Effector memory CD8-positive, alpha-beta T cell (primary cell): ENCODE measurements around the gene ZACN.
"Not testable (repeated sequence)": the region's sequence is repeated elsewhere in the genome, so short reads cannot be mapped to it uniquely, and the experiment has no call there.

Experiments
- ATAC-seq: fragments of 150-1000 bp; cut with Tn5 transposase; replicated peaks from 2 replicates; pipeline ENCODE4 v1.10.0; 2021; ENCODE audit warnings: mild to moderate bottlenecking, moderate library complexity
- DNase-seq, 3 experiments: peaks; one replicate each; pipeline ENCODE4 v3.0.0; 2021
- H3K27ac Mint-ChIP-seq, 2 donors: one replicate each; pipeline ENCODE4 v1.8.0; 2022; ENCODE audit warnings: mild to moderate bottlenecking in 2 of 2, mixed read lengths in 2 of 2, moderate library complexity in 2 of 2
- H3K27me3 Mint-ChIP-seq, 2 donors: one replicate each; pipeline ENCODE4 v1.8.0; 2022; ENCODE audit warnings: mixed read lengths in 2 of 2
- H3K36me3 Mint-ChIP-seq: one replicate; pipeline ENCODE4 v1.8.0; 2022; ENCODE audit warnings: mild to moderate bottlenecking, moderate library complexity, mixed read lengths; ENCODE audit not compliant: insufficient read depth
- H3K4me1 Mint-ChIP-seq, 2 donors: one replicate each; pipeline ENCODE4 v1.8.0; 2022; ENCODE audit warnings: low read depth in 2 of 2, mixed read lengths in 2 of 2
- H3K4me3 Mint-ChIP-seq, 2 donors: one replicate each; pipeline ENCODE4 v1.8.0; 2022; ENCODE audit warnings: mild to moderate bottlenecking in 2 of 2, mixed read lengths in 2 of 2, moderate library complexity in 2 of 2
- H3K9me3 Mint-ChIP-seq, 2 donors: one replicate each; pipeline ENCODE4 v1.8.0; 2022; ENCODE audit warnings: mixed read lengths in 2 of 2
- total RNA-seq, 9 experiments: gene quantifications; one replicate each; lab custom pipeline; 2026; lab: John Stamatoyannopoulos, UW

ZACN gene
- 0.06 to 18.4 (median 0.67) reads per million in 9 experiments for total RNA-seq

DNA sequence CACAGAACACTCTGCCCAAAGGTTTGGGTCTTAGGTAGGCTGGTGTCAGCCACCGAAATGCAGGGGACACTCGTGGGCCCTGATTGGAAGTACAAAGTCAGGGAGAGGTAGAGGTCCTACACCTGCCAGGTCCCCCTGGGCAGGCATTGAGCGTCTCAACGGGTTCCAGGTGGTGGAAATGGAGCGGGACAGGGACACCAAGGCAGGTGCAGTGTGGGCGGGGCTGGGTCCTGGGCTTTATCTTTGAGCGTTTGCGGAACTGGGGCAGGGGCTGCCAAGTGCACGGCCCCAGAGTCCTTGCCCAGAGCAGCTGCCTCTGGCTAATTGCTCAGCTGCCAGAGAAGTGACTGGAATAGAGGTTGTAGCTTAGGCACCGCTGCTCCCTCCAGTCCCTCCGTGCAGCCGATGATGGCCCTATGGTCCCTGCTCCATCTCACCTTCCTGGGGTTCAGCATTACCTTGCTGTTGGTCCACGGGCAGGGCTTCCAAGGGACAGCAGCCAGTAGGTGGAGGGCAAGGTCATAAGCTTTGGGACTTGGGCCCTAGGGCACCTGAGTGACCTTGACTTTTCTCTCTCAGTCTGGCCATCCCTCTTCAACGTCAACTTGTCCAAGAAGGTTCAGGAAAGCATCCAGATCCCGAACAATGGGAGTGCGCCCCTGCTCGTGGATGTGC is at the start of gene ZACN:
Gene ZACN, plus strand, starts transcription at position 323 of the 675 bp plus-strand sequence. Its CDS starts 83 bp downstream, at position 406.
- peak within 1 kb of the TSS; percentile 14 to 22 for H3K4me3 Mint-ChIP-seq
- peak within 1 kb of the TSS in 1 of 2 donors; percentile 46 for H3K27ac Mint-ChIP-seq
- DNase-seq (no peak), ATAC-seq (no peak)
- H3K27me3 Mint-ChIP-seq, result peaks cover 25 to 44% of the 10 kb centered on the region in 2 donors
- H3K9me3 Mint-ChIP-seq, result no peaks in the 10 kb centered on the region
- peaks cover 4% of the 10 kb centered on the region for H3K36me3 Mint-ChIP-seq
- peaks cover 19 to 29% of the 10 kb centered on the region in 2 donors for H3K4me1 Mint-ChIP-seq

- ATAC-seq, result no peak
- no peaks in the 10 kb centered on the region for H3K9me3 Mint-ChIP-seq
- H3K27me3 Mint-ChIP-seq, result no peaks in the 10 kb centered on the region
- peaks cover 8 to 13% of the 10 kb centered on the region in 2 donors for H3K4me1 Mint-ChIP-seq
- no peak for DNase-seq
- no peak overlapping the region for H3K4me3 Mint-ChIP-seq
- H3K36me3 Mint-ChIP-seq, result no peaks in the 10 kb centered on the region
- no peak overlapping the region for H3K27ac Mint-ChIP-seq
Observed at GRCh38 chr17:76032073-76032779, 46.8 kb upstream of the ZACN start.

DNA sequence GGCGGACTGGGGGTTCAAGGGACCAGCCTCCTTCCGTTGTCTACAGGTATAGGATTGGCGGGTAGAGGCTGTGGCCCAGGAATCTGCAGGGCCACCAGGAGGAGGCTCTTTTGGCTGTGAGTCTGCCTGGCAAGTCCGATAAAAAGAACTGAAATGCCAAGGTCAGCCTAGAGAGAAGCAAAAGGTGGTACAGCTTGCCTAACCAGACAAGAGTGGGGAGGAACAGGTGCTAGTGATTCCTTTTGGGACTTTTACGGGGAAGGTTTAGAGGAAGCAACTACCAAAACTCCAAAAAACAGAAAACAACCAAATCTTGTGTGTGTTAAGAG is 46.2 kb upstream of the ZACN start:
- Mint-ChIP-seq H3K36me3 (no peaks in the 10 kb centered on the region), H3K27ac (no peak overlapping the region), H3K4me3 (no peak overlapping the region), H3K27me3 (no peaks in the 10 kb centered on the region), H3K4me1 (peaks cover 8 to 13% of the 10 kb centered on the region in 2 donors), H3K9me3 (no peaks in the 10 kb centered on the region)
- no peak for ATAC-seq
- no peak for DNase-seq

GRCh38 chr17:76033139-76033538 is 45.8 kb upstream of the ZACN start:
- Mint-ChIP-seq H3K9me3 (no peaks in the 10 kb centered on the region), H3K4me3 (no peak overlapping the region), H3K27me3 (no peaks in the 10 kb centered on the region), H3K4me1 (peaks cover 8 to 13% of the 10 kb centered on the region in 2 donors), H3K27ac (peak overlapping the region in 1 of 2 donors; percentile 53), H3K36me3 (no peaks in the 10 kb centered on the region)
- no peak for ATAC-seq
- DNase-seq, result no peak

DNA sequence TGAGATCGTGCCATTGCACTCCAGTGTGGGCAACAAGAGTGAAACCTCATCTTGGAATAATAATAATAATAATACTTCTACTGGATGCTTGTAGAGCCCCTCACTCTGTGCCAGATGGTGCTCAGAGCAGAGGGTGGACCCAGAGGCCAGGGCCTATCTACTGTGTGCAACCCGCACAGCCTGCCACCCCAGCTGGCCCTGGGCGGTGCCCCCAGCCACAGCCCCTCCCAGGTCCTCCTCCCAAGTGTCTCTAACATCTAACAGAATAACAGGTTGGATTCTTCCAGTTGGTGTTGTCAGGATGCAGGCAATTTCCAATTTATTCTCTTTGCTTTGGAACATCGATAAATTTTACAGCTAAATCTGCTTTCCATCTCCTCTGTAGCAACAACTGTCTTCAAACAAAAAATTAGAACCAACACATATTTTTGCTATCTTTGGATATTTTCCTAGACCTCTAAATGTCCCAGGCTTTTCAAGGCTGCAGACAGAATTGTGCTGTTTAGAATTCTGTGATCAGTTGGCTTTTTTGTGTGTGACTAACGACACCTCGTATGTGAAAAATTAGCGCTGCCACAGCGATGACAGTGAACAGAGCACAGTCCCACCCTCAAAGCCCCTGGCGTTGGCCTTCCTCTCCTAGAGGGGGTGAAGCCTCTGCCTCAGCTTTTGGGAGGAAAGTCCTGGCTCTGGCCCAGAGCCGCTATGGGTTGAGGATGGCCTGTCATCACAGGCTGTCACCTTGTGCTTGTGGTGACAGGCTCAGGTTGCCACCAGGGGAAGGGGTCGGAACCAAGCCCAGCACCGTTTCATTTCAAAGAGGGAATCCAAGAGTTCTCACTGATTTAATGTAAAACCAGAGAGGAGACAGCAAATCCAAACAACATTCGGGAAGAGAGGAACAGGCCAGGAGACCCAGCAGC is 44.3 kb upstream of the ZACN start:
- no peaks in the 10 kb centered on the region for H3K27me3 Mint-ChIP-seq
- DNase-seq, result no peak
- peaks cover 13% of the 10 kb centered on the region for H3K36me3 Mint-ChIP-seq
- no peak for ATAC-seq
- no peak overlapping the region for H3K4me3 Mint-ChIP-seq
- no peaks in the 10 kb centered on the region for H3K9me3 Mint-ChIP-seq
- H3K4me1 Mint-ChIP-seq, result peaks cover 2 to 4% of the 10 kb centered on the region in 2 donors
- no peak overlapping the region for H3K27ac Mint-ChIP-seq

DNA sequence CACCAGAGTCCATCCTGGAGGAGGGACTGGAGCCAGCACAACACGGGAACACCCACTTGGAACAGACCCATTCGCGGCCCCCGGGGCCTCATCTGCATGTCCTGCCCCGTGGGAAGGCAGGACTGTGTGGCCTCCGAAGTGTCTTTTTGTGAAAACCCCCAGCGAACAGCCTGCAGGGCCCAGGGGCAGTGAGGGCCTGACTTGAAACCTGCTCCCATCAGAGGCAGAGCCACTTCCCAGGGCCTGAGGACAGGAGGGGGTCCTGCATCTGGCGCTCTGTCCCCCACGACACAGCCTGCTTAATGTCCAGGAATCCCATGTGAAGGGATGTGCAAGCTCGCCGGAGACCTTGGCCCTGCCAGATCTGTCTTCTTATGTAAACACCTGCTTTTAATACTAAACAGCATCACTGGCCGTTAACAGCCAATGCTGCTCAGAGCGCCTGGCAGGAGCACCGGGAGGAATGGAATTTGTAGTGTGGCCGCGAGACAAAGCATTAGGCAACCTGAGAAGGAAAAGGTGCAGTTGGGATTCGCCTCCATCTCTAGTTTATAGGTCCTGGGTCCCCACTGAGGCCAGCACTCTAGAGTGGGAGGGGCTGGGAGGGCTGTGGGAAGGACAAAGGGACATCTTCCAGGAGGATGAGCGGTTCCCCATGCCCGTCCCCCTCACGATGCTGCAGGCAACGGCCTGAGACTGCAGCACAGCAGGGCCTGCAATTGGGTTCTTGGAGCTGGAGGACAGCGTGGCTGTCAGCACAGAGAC is 42.3 kb upstream of the ZACN start:
- Mint-ChIP-seq H3K4me1 (no peaks in the 10 kb centered on the region), H3K36me3 (peaks cover 27% of the 10 kb centered on the region), H3K27ac (peak overlapping the region in 1 of 2 donors; percentile 26), H3K4me3 (no peak overlapping the region), H3K9me3 (no peaks in the 10 kb centered on the region), H3K27me3 (no peaks in the 10 kb centered on the region)
- no peak for ATAC-seq
- no peak for DNase-seq

DNA sequence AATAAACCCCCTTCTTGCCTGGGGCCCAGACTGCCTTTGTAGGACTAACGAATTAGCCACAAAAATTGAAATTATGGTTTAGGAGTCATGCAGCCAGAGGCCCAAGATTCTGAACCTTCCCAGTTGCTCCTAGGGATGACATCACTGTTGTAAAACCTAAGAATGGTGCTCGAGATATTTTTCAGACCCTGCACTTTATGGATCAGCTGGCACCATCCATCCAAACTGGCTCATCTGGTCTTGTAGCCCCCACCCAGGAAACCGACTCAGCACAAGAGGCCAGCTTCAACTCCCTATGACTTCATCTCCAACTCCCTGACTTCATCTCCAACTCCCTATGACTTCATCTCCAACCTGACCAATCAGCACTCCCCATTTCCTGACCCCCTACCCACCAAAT is 40.9 kb upstream of the ZACN start:
- ATAC-seq (no peak), DNase-seq (no peak)
- no peak overlapping the region for H3K4me3 Mint-ChIP-seq
- H3K4me1 Mint-ChIP-seq, result no peaks in the 10 kb centered on the region
- H3K9me3 Mint-ChIP-seq, result no peaks in the 10 kb centered on the region
- no peaks in the 10 kb centered on the region for H3K27me3 Mint-ChIP-seq
- peak overlapping the region in 1 of 2 donors; percentile 32 for H3K27ac Mint-ChIP-seq
- peaks cover 40% of the 10 kb centered on the region for H3K36me3 Mint-ChIP-seq

- Mint-ChIP-seq H3K4me3 (no peak overlapping the region), H3K36me3 (peaks cover 51% of the 10 kb centered on the region), H3K27ac (no peak overlapping the region), H3K9me3 (no peaks in the 10 kb centered on the region), H3K27me3 (no peaks in the 10 kb centered on the region), H3K4me1 (no peaks in the 10 kb centered on the region)
- ATAC-seq (no peak), DNase-seq (no peak)
Observed at GRCh38 chr17:76039121-76039520, 39.9 kb upstream of the ZACN start.

- no peak for DNase-seq
- Mint-ChIP-seq H3K4me3 (no peak overlapping the region), H3K9me3 (no peaks in the 10 kb centered on the region), H3K27me3 (no peaks in the 10 kb centered on the region), H3K27ac (peak overlapping the region in 1 of 2 donors; percentile 81), H3K36me3 (peaks cover 63% of the 10 kb centered on the region), H3K4me1 (no peaks in the 10 kb centered on the region)
- no peak for ATAC-seq
Observed at GRCh38 chr17:76040376-76040775, 38.6 kb upstream of the ZACN start.

- H3K9me3 Mint-ChIP-seq, H3K4me1 Mint-ChIP-seq, ATAC-seq, DNase-seq, H3K27me3 Mint-ChIP-seq, H3K27ac Mint-ChIP-seq, H3K4me3 Mint-ChIP-seq: not testable (repeated sequence)
- H3K36me3 Mint-ChIP-seq, result peaks cover 87% of the 10 kb centered on the region
Observed at GRCh38 chr17:76042868-76043267, 36.1 kb upstream of the ZACN start.

- not testable (repeated sequence) for H3K4me1 Mint-ChIP-seq, H3K9me3 Mint-ChIP-seq, ATAC-seq, H3K27me3 Mint-ChIP-seq, DNase-seq, H3K4me3 Mint-ChIP-seq
- Mint-ChIP-seq H3K27ac (peak overlapping the region in 1 of 2 donors; percentile 49), H3K36me3 (peaks cover 90% of the 10 kb centered on the region)
Observed at GRCh38 chr17:76044475-76045007, 34.4 kb upstream of the ZACN start.

DNA sequence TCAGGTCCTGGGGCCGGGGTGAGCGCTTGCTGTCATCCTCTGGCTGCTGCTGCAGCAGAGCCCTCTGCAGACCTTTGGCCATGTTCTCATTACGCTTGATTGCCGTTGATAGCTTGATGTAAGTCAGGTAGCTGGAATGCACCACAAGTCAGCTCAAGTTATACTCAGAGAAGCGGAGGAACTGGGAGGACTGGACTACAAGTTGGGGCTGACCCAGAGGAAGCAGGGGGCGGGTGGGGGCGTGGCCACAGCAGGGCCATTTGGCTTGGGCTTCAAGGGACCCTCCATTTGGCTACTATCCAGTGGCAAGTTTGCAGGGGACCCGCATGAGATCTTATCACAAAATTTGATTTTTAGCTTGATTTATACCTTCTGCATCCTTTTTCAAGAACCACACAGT is 32.9 kb upstream of the ZACN start:
- ATAC-seq (no peak), DNase-seq (no peak)
- H3K4me1 Mint-ChIP-seq, result peaks cover 5 to 9% of the 10 kb centered on the region in 2 donors
- H3K9me3 Mint-ChIP-seq, result no peaks in the 10 kb centered on the region
- no peak overlapping the region for H3K4me3 Mint-ChIP-seq
- H3K36me3 Mint-ChIP-seq, result peaks cover 95% of the 10 kb centered on the region
- H3K27me3 Mint-ChIP-seq, result no peaks in the 10 kb centered on the region
- no peak overlapping the region for H3K27ac Mint-ChIP-seq
